ENCODE data around the gene LRRC4B.
"Not testable (repeated sequence)": the region's sequence is repeated elsewhere in the genome, so short reads cannot be mapped to it uniquely, and the experiment has no call there.

LRRC4B gene

DNA sequence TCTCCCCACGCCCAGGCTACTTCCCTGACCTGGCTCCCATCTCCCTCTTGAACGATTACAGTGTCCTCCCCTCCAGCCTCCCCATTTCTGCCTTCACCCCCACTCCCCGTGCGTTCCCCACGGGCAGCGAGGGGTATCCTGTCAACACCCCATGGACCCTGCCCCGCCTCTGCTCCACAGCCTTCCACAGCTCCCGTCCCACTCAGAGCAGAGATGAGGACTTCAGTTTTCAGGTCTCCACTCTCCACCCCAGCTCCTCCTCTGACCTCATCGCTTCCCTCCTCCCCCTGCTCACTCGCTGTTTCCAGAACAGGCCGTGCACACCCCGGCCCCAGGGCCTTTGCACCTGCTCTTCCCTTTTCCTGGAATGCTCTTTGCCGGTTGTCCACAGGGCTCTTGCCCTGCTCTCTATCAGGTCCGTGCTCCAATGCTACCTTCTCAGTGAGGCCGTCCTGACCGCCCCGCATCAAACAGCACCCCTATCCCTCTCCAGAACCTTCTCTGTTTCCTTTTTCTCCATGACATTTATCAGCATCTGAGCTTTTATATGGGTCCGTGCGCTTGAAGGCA is 15.0 kb downstream of the LRRC4B start:
- DNase-seq (ENCODE audit: low spot score): no peak

DNA sequence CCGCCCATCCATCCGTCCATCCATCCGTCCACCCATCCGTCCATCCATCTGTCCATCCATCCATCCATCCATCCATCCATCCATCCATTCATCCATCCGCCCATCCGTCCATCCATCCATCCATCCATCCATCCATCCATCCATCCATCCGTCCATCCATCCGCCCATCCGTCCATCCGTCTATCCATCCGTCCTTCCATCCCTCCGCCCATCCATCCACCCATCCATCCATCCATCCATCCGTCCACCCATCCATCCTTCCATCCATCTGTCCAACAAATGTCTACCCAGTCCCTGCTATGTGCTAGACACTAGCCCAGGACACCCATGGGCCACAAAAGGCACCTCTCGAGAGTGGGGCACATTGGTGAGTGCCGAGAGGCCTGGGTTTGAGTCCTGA is 15.7 kb downstream of the LRRC4B start:
- no peak for DNase-seq (ENCODE audit: low spot score)

DNA sequence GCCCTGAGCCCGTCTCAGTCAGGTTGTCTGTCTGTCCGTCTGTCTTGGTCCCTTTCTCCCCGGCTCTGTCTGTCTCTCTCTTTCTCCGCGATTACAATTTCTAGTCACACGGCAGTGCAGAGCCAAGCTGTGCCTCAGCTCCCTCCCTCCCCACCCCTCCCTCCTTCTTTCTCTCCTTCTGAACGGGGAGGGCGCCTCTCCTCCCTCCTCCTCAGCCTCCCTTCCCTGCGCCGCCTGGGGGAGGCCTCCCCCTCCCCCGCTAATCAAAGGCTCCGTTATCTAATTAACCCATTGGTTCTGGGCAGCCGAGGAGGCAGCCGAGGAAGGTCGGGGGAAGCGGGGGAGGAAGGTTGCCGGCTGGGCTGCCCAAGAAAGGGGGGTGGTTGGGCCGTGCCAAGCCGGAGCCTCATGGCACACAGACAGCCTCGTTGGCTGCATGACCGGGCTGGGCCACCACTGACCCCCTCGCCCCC is 16.5 kb downstream of the LRRC4B start:
- no peak for DNase-seq (ENCODE audit: low spot score)

DNA sequence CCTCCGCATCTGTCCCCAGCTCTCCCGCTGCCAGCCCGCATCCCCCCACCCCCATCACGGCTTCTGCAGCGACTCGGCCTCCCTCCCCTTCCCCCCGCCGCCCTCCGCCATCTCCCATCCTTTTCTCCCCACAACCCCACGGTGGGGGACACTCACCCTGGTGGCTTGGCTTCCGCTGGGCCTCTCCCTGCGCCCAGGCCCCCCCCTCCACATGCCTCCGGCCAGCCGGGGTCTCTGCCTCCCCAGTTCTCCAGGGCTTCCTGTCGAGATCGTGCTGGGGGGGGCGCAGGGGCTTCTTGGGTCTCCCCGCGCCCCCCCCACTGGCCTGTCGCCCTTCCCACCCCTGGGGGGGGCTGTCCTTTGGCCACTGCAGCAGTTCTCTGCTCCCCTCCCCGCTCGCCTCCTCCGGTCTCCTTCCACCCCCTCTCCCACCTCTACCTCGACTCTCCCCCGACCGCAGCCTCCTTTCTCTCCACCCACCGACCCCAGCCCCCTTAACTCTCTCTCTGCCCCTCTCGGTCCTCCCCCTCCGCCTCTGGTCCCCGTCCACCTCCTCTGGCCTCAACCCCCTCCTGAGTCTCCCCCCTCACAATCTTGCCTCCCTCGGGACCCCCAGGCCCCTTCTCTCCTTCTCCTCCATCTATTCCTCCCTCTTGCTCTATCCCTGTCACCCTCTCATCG is 17.1 kb downstream of the LRRC4B start:
- peak; percentile 19 for DNase-seq (ENCODE audit: low spot score)

DNA sequence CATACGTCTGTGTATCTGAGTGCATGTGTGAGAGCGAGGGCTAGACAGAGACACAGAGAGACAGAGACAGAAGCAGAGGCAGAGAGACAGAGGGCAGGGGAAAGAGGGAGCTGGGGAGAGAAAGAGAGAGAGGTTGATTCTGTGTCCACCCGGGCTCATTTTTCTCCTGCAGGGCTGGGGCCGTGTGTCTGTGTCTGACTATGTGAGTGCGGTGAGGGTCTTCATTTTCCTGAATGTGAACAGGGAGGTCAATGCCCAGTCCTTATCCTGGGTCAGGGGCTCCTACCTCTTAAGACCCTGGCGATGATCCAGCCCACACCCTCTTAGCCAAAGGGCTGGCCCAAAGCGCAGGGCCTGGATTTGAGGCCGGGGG is 17.7 kb downstream of the LRRC4B start:
- no peak for DNase-seq (ENCODE audit: low spot score)

DNA sequence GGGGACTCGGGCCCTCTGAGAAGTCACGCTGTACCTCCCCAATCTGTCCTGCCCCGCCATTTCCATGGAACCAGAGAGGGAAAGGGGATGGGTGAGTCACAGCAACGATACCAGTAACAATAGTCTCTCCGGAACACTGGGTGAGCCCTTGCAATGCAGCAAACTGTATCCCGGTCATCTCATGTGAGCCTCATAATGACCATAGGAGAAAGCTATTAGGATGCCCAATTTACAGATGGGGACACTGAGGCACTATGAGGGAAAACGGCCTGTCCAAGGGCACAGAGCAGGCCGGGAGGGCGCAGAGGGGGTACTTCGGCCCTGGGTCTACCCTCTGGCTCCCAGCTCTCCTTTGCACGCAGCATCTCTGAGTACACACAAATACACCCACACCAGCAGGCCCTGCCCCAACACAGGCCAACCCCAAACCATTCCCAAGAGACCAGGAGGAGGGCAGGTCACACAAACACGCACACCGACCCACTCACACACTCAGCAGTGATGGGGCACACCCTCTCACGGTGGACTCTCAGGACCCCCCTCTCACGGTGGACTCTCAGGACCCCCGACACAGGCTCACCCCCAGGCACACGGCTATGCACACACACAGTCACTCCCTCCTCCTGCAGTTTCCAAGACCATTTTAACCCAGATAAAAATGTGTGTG is 18.2 kb downstream of the LRRC4B start:
- peak; percentile 4 for DNase-seq (ENCODE audit: low spot score)

DNA sequence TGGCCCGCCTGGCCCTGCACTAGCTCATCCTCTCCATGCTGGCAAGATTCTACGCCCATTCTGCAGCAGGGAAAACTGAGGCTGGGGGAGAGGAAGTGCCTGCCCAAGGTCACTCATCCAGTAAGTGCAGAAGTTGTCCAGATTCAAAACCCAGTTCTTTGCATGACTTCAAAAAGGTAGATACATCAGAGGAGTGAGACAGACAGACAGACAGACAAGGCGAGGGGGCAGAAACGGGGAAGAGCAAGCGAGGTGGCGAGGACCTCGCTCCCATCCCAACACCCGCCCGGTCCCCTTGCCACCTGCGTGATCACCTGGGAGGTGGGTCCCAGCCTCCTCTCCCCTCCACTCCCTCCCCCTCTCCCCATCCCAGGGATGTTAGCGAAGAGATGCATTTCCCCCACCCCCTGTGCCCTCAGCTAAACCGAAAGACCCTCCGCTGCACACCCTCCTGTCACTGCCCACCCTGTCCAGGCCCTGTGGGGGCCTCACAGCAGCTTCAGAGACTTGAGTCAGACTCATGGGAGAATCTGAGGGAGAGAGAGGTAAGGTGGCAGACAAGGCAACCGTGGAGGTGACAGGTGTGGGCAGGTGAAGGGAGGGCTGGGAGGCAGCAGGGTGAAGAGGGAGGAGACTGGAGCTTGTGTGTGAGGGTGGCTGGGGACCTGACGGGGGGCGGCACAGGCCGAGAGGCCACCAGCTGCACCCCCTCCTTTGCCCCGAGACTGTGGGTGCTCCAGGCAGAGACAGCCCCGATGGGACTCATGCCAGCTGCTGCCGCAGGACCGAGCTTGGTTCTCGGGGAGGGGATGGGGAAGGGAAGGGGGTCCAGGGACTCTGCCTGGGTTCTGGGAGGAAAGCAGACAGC is 18.9 kb downstream of the LRRC4B start:
- peak; percentile 4 for DNase-seq (ENCODE audit: low spot score)

DNA sequence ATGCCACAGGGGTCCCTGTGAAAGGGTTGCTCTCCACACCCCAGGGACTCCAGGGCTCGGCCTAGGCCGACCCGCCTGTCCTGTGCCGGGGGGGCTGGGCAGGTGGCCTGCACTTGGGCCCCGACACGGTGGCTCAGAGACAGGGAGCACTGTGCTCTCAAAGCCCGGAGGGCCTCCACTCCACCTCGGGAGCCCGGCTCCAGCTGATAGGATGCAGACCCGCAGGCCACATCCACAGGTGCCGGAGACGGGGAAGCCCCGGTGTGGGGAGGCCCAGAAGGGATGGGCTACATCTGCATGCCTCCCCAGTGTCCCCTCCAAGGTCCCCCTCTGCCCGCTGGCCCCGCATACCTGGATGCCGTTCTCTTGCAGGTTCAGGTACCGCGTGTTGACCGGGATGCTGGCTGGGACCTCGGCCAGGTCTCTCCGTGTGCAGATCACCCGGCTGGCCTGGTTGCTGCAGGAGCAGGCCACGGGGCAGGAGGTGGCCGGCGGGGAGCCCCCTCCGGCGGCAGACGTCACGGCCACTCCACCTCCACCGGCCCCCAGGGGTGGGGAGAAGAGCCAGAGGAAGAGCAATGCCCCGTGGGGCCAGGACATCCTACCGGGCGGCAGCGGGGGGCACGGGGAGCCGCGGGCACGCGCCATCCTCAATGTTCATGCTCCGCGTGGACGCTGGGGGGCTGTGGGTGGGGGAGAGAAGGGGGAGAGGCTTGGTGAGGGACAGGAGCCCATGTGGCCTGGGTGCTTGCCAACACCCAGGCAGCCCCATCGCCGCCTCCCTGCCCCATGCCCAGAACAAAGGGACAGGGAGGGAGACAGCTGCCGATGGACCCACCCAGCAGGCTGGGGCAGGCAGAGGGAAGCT is 19.8 kb downstream of the LRRC4B start:
- DNase-seq (ENCODE audit: low spot score): peak; percentile 8

DNA sequence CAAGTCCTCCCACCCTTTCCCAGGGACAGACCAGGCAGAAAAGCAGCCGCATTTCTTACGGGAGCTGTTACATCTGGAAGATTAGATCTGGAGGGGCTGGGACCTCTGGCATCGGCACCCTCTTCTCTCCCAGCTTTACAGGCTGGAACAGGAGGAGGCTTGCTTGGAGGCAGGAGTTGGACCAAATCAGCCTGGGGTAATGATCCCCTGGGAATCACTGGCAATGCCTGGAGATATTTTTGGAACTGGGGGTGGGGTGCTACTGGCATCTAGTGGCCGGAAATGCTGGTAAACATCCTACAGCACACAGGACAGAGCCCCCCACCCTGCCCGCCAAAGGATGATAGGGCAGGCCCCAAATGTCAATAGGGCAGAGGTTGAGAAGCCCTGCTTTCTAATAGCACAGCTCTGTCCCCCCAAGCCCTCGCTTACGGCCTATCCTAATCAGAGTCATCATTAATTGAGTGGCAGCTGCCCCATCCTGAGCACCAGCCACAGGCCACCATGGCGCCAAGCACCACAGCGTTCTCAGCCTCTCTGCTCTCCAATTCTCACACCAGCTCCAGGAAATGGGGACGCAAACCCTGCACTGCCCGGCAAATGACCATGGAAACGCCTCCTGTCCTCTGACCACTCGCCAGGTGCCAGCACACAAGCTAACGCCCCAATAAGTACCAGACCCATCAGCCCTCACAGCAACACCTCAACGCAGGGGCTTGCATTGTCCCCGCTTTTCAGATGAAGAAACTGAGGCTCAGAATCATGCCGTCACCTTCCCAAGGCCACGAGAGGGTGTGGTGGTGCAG is 20.6 kb downstream of the LRRC4B start:
- DNase-seq (ENCODE audit: low spot score): no peak

DNA sequence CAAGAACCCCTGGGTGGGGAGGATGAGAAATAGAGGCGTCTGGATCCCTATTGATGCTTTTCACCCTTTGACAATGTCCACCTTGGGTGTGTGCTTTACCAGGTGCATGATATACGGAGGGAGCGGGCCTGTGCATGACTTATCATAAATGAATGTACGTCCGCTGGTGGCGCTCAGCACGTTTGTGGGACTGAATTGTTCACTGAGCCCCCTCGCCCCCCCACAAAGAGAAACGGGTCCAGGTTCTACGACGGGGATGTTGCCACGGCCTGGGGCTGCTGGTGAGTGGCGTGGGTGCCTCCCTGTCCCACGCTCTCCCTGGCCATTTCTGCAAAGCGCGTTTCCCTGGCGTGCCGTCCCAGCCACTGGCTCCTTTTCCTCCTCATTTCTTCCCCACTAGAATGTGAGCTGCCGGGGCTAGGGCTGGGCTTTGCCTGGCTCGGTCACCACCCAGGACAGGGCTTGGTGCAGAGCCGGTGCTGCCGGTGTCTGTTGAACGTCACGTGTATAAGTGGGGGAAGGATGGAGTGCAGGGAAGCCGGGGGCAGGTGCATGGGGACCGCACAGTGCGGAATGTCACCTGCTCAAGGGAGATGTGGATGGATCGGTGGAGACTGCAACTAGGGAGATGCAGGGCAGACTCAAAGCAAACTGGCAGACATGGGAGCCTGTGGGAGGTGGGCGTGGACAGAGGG is 21.6 kb downstream of the LRRC4B start:
- DNase-seq (ENCODE audit: low spot score): no peak

DNA sequence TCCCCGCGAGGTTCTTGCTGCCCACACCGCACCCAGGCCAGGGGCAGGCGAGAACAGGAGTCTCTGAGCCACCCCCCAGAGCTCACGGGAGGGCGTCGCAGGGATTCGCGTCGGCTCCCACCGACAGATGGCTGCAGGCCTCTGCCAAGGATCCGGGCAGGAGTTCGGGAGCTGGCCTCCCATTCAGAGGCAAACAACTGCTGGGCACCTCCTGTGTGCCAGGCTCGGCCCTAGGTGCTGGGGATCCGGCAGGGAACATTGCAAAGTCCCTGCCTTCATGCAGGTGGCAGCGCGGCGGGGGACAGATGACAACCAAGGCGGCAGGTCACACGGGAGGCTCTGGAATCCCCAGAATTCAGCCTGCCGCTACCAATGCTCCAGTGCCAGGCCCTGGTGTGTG is 25.3 kb downstream of the LRRC4B start:
- no peak for DNase-seq (ENCODE audit: low spot score)

DNA sequence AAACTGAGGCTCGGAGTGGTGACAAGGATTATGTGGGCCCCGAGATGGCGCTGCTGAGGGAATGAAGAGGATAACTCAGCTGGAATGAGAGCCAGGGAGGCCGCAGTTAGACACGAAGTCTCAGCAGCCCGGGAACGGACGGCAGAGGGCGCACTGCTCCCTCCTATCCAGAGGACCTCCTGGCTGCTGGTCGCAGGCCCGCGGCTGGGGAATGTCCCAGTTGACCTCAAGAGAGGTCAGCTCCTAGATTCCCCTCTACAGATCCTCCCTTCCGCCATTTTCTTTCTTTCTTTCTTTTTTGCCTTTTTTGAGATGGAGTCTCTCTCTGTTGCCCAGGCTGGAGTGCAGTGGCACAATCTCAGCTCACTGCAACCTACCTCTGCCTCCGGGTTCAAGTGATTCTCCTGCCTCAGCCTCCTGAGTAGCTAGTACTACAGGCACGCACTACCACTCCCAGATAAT is 30.4 kb downstream of the LRRC4B start:
- DNase-seq (ENCODE audit: low spot score): peak; percentile 96

DNA sequence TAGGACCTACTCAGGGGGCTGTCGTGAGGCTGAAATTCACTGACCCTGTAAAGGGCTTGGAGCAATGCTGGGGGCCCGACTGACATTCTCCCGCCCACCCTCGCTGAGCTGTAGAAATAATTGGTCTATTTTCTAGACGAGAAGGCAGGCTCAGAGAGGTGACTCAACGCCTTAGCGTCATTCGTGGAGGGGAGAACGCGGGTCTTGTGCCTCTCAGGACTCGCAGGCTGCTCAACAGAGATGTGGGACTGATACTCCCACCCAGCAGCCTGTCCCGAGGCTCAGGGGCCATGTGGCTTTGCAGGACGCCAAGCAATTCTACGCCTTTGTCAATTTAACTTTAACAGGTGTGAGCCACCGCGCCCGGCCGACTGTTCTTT is 30.9 kb downstream of the LRRC4B start:
- DNase-seq (ENCODE audit: low spot score): no peak

DNA sequence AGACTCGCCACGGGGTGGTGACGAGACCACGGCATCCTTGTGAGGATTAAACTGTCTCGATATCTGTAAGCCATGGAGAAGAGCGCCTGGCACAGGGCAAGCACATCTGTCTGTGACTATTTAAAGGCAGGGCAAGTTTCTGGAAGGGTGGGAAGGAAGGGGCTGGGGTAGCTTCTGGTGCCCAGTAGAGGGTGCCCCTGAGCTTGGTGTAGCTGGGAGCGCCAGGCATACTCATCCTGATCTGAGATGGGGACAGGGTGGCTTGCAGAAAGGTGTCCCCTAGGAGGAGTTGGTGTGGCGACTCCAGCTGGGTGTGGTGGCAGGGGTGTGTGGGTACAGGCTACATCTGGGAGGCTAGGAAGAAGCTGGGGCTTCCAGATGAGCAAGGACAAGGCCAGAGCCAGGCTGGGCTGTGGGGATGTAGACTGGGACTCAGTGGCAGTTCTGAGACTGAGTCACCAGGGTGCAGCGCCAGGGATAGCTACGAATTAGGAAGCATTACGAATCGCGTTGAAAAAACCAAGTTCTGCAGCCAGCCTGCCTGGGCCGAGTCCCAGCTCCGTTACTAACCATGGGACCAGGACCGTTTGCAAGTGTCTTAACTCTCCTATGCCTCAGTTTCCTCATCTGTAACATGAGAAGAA is 31.5 kb downstream of the LRRC4B start:
- DNase-seq (ENCODE audit: low spot score): no peak

DNA sequence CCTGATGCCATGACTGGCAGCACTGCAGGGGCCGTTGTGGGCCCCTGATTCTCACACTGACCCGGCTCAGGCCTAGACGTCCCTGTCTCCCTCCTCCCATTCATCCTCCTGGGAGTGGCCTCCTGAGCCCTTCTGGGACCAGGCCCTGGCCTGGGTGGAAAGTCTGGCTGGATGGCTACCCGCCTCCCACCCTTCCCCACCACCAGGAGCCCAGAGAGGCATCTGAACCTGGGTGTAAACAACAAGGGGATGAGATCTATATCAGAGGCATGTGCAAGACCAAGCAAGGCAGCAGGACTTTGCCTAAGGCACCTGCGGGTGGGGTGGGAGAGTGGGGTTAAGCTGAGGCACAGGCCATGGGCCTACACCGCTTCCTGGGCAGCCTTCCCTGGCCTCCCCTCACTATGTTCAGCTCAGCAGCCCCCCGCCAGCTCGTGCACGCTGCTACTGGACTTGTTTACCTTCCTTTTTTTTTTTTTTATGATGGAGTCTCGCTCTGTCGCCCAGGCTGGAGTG is 32.5 kb downstream of the LRRC4B start:
- DNase-seq (ENCODE audit: low spot score): no peak

DNA sequence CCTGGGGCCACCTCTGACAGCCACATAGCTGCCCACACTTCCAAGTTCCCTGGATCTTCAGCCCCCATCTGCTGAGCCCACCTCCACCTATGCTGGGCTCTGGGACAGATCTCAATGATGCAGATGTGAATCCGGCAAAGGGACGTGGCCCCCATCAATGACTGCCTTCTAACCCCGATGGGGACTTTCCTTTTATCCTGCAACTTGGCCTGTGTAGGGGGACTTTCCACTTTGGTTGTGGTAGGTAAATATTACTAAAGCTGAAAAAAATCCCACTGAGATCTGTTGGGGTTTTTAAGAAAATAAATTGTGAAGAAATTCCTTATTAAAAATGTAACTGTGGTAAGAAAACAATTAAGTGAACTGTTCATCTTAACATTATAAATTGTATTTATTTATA is 33.8 kb downstream of the LRRC4B start:
- no peak for DNase-seq (ENCODE audit: low spot score)

DNA sequence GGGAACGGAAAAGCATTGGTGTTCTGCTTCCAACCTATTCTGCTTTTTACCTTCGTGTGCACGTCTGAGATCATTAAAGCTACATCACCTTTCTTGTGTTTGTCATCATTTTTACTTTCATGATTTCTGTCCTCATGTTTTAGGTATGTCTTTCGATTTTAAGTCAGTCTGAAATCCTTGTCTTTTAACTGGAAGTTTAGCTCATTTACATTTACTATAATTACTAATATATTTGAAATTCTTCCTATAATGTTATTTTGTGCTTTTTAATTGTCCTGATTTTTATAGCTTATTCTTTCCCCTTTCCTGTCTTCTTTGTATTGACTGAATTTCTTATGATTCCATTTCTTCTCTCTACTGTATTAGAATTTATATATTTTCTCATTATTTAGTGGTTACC is 35.3 kb downstream of the LRRC4B start:
- DNase-seq (ENCODE audit: low spot score): no peak

DNA sequence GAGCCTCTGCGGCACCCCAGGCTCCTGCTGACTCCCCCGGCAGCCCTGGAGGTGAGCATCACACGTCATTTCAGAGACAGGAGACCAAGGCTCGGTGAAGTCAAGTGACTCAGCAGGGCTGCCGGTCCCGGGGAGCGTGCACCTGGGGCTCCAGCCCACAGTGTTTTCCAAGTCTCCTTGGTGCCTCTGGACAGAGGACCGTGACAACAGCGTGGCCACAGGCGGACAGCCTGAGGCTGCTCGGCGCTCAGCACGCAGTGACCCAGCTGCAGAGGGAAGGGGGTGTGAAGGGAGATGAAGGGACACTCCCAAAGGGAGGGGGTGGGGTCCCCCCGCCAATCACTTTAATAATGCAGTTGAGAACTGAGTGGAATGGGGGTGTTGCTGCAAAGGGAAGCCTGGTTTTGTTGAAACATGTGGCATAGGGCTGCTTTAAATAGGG is 37.0 kb downstream of the LRRC4B start:
- no peak for DNase-seq (ENCODE audit: low spot score)

DNA sequence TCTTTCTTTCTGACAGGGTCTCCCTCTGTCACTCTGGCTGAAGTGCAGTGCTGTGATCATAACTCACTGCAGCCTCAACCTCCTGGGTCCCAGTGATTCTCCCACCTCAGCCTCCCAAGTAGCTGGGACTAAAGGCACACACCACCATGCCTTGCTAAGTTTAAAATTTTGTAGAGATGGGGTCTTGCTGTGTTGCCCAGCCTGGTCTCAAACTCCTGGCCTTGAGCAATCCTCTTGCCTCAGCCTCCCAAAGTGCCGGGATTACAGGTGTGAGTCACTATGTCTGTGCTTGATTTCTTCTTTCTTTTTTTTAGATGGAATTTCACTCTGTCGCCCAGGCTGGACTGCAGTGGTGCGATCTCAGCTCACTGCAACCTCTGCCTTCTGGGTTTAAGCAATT is 40.2 kb downstream of the LRRC4B start:
- not testable (repeated sequence) for DNase-seq (ENCODE audit: low spot score)
